ENCODE results near the gene USP6NL. TPM values are rescaled to one million over a fixed set of nuclear protein-coding genes. Genes with fewer than 3 reads are reported as not detected.

The USP6NL gene
- total and polyA plus RNA-seq, 2 of the 13 experiments (the other 11 are each of a cell fraction or from before 2014, with no cell fraction given), result 10.5 to 22.9 TPM

DNA sequence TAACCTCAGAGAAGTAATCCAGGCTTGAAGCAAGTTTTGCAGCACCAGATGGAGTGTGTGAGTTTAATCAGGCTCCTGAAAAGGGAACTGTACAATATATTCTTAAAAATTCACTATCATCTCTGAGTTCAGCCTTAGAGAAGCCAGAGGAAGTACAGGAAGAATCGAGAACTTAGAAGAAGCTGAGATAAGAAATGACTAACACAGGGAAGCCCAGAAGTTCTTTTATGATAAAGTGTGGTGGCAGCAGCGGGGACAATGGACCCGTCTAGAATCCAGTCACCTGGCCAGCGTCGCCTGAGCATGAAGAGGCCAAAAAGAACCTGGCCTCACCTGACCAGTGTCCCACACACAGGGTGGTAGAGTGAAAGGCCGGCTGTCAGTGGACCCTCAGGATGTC, 161.0 kb downstream of the USP6NL start:
- H3K4me3 ChIP-seq (replicated peaks in 1 of 3; ENCODE audit: insufficient read depth in 1 of 3, low read depth in 2 of 3, low read length in 3 of 3), result no peak overlapping the region
- POLR2A ChIA-PET, result no interaction called here
- no peak for TF ChIP-seq ZNF781 (CRISPR knock-in tag; IDR thresholded peaks at IDR 0.05; ENCODE audit: borderline replicate concordance, not compliant biosample characterization)
- TF ChIP-seq, protein P1, sequence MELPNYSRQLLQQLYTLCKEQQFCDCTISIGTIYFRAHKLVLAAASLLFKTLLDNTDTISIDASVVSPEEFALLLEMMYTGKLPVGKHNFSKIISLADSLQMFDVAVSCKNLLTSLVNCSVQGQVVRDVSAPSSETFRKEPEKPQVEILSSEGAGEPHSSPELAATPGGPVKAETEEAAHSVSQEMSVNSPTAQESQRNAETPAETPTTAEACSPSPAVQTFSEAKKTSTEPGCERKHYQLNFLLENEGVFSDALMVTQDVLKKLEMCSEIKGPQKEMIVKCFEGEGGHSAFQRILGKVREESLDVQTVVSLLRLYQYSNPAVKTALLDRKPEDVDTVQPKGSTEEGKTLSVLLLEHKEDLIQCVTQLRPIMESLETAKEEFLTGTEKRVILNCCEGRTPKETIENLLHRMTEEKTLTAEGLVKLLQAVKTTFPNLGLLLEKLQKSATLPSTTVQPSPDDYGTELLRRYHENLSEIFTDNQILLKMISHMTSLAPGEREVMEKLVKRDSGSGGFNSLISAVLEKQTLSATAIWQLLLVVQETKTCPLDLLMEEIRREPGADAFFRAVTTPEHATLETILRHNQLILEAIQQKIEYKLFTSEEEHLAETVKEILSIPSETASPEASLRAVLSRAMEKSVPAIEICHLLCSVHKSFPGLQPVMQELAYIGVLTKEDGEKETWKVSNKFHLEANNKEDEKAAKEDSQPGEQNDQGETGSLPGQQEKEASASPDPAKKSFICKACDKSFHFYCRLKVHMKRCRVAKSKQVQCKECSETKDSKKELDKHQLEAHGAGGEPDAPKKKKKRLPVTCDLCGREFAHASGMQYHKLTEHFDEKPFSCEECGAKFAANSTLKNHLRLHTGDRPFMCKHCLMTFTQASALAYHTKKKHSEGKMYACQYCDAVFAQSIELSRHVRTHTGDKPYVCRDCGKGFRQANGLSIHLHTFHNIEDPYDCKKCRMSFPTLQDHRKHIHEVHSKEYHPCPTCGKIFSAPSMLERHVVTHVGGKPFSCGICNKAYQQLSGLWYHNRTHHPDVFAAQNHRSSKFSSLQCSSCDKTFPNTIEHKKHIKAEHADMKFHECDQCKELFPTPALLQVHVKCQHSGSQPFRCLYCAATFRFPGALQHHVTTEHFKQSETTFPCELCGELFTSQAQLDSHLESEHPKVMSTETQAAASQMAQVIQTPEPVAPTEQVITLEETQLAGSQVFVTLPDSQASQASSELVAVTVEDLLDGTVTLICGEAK (IDR thresholded peaks at IDR 0.05), result no peak
- TF ChIP-seq, protein P1 (CRISPR knock-in tag; IDR thresholded peaks at IDR 0.05), result no peak
- no peak for FAIRE-seq
- no peaks in the 10 kb centered on the region for H4K20me1 ChIP-seq (ENCODE audit: insufficient read depth, low read length)
- H3K9ac ChIP-seq (ENCODE audit: insufficient read depth, low read depth, low read length), result no peak overlapping the region
- no TSS peak for BruUV-seq (replicated peaks)
- WGBS (ENCODE audit: low lambda C conversion rate), result 11% methylated on average over 6 of the region's 6 CpGs
- CTCF ChIA-PET (ENCODE audit: low intra/inter-chr PET ratio, low total read pairs), result no interaction called here
- no peaks in the 10 kb centered on the region for H3K36me3 ChIP-seq (replicated peaks in 1 of 2; ENCODE audit: control insufficient read depth in 1 of 2, insufficient read depth in 2 of 2, low read length in 2 of 2)
- DNase-seq (ENCODE audit: low spot score), result no peak
- H2AFZ ChIP-seq (ENCODE audit: low read length), result no peak overlapping the region
- H3K4me2 ChIP-seq (ENCODE audit: low read depth, low read length), result no peak overlapping the region
- no peak for ATAC-seq
- intact Hi-C loops (cut with micrococcal nuclease; ENCODE audit: unreplicated experiment) (no loop called here), in situ Hi-C loops (cut with HindIII; ENCODE audit: extremely low pct_ligation_motif_present, low pct_unique_long_range_greater_than_20kb) (no loop called here)
- no peaks in the 10 kb centered on the region for H3K9me3 ChIP-seq (ENCODE audit: low read length)
- peaks cover 3 to 42% of the 10 kb centered on the region in 2 experiments for H3K27me3 ChIP-seq (ENCODE audit: control insufficient read depth in 1 of 2, insufficient read depth in 2 of 2, low read length in 2 of 2)
- no peaks in the 10 kb centered on the region for H3K4me1 ChIP-seq (ENCODE audit: insufficient read depth, low read length)
- H3K79me2 ChIP-seq (ENCODE audit: insufficient read depth, low read length), result no peaks in the 10 kb centered on the region
- no peak overlapping the region for H3K27ac ChIP-seq (ENCODE audit: extremely low read length, insufficient read depth, low read length)

Measured in HepG2 (cell line).